Adrenal gland (tissue), 12 donors: ENCODE results near the gene IZUMO1R. TPM values are rescaled to one million over a fixed set of nuclear protein-coding genes. Genes with fewer than 3 reads are reported as not detected.
A peak's percentile ranks its signal among the peaks of the same experiment; 100 is the strongest.

ENCODE experiments used
- DNase-seq, 7 donors: peaks; one replicate each; pipeline ENCODE4 v3.0.0-alpha.2; 2019 to 2020
- H3K27ac ChIP-seq, 5 donors: fragments of 200-600 bp; sonication (generic) in 4 of 5; 1 replicate in 3 of 5; 2 replicates in 2 of 5; pipeline versions ENCODE4 v1.5.1 to v1.8.0; 2016 to 2020; ENCODE audit warnings: mild to moderate bottlenecking in 1 of 5
- H3K27me3 ChIP-seq: fragments of 200-600 bp; 2 replicates; pipeline ENCODE4 v1.8.0; 2021
- H3K36me3 ChIP-seq, 2 donors: fragments of 200-600 bp; replicated peaks in 1 of 2; 1 replicate in 1 of 2; 2 replicates in 1 of 2; pipeline versions ENCODE4 v1.5.1 to v1.8.0; 2018 to 2022
- H3K4me1 ChIP-seq, 2 donors: fragments of 200-600 bp; replicated peaks in 1 of 2; 1 replicate in 1 of 2; 2 replicates in 1 of 2; pipeline versions ENCODE4 v1.5.1 to v1.8.0; 2018 to 2021
- H3K4me3 ChIP-seq, 4 donors: fragments of 200-600 bp; sonication (generic) in 3 of 4; one replicate each; pipeline ENCODE4 v1.5.1; 2016 to 2018
- H3K9me3 ChIP-seq, 3 donors: fragments of 200-600 bp; sonication (generic) in 1 of 3; replicated peaks in 1 of 3; 1 replicate in 2 of 3; 2 replicates in 1 of 3; pipeline versions ENCODE4 v1.5.1 to v1.8.0; 2016 to 2021
- POLR2A ChIP-seq, 2 donors: fragments of 450-650 bp; IDR thresholded peaks; one replicate each; pipeline ENCODE4 v1.6.1; 2017; ENCODE audit warnings: antibody characterized with exemption in 2 of 2, mild to moderate bottlenecking in 2 of 2, moderate library complexity in 1 of 2
- WGBS, 4 donors: extraction: QIAGEN DNeasy Blood & Tissue Kit in 2 of 4; methylation state at CpG; one replicate each; pipeline versions ENCODE4 v1.1.5 to v1.1.7; 2013 to 2017; 5-methylcytosine and 5-hydroxymethylcytosine counted together
- intact Hi-C, 2 donors: fragments of 100-400 bp; cut with DNase I; formaldehyde crosslinking; loops; one replicate each; pipeline versions ENCODE4 v1.14.1 to v1.15.0; 2022 to 2023
- polyA plus RNA-seq, 3 donors: library from polyadenylated mRNA; stranded (reverse); fragments of 200-250 nt in 2 of 3; fragments of 350-450 nt in 1 of 3; fragmentation: Illumina TruSeq in 1 of 3; extraction: RNeasy Lipid Tissue Mini Kit (QIAGEN cat#74804) in 1 of 3; gene quantifications; one replicate each; pipeline ENCODE4 v1.2.3, GENCODE V29; 2013 to 2014
- total RNA-seq, 9 donors: library from RNA; depleted of rRNA in 4 of 9; stranded (reverse); fragments of >200 nt in 4 of 9; fragments of 120-200 nt in 1 of 9; fragmentation: NEBNext Ultra II Directional in 1 of 9; extraction: Animal tissue kit (Norgen Biotek cat#: 25700) in 1 of 9; gene quantifications; one replicate each; pipeline versions ENCODE4 v1.1.0 to v1.2.4, GENCODE V29; 2013 to 2023
- TF ChIP-seq, protein P1 (sequence below), 6 experiments: fragments of 450-650 bp in 4 of 6; fragments of 200-600 bp in 2 of 6; sonication (generic) in 1 of 6; IDR thresholded peaks; 1 replicate in 5 of 6; 2 replicates in 1 of 6; pipeline versions ENCODE4 v1.5.1 to v1.8.0; 2016 to 2021; ENCODE audit warnings: antibody characterized with exemption in 6 of 6, mild to moderate bottlenecking in 2 of 6, moderate library complexity in 1 of 6
- donor health status: healthy with polysubstance abuse.
- donor health status: Bipolar disorder and iron deficiency.
- donor health status: DM: yes; HTN: yes; CAD: no.
- donor health status: DM: no; HTN: no; CAD: no.
- donor health status: DM: no; HTN: no; CAD: no.
- donor health status: DM: yes; HTN: yes; CAD: no.

Gene IZUMO1R
- total and polyA plus RNA-seq, 12 donors, result 0.50 TPM; not detected in 11

DNA sequence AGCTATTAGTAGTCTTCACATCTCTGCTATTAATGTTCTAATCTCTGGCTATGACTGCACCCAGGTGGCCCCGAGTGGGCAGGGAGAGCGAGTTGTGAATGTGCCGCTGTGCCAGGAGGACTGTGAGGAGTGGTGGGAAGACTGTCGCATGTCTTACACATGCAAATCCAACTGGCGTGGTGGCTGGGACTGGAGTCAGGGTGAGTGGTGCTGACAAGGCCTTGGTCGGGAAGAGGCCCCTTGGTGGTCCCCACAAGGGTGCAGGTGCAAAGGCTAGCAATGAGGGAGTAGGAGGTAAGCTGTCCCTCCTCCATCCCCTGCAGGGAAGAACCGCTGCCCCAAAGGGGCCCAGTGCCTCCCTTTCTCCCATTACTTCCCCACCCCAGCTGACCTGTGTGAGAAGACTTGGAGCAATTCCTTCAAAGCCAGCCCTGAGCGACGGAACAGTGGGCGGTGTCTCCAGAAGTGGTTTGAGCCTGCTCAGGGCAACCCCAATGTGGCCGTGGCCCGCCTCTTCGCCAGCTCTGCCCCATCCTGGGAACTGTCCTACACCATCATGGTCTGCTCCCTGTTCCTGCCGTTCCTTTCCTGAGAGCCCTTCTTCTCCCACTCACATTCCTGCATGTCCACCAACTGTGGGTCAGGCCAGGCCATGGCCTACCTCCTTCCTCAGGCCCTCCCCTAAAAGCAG lies 2.9 kb downstream of the IZUMO1R start:
- intact Hi-C loops, result no loop called here
- Histone ChIP-seq H3K27me3 (no peaks in the 10 kb centered on the region), H3K27ac (no peak overlapping the region), H3K36me3 (no peaks in the 10 kb centered on the region), H3K4me3 (no peak overlapping the region), H3K9me3 (no peaks in the 10 kb centered on the region), H3K4me1 (peaks cover 0 to 9% of the 10 kb centered on the region in 2 donors)
- no peak for DNase-seq
- TF ChIP-seq, protein P1, sequence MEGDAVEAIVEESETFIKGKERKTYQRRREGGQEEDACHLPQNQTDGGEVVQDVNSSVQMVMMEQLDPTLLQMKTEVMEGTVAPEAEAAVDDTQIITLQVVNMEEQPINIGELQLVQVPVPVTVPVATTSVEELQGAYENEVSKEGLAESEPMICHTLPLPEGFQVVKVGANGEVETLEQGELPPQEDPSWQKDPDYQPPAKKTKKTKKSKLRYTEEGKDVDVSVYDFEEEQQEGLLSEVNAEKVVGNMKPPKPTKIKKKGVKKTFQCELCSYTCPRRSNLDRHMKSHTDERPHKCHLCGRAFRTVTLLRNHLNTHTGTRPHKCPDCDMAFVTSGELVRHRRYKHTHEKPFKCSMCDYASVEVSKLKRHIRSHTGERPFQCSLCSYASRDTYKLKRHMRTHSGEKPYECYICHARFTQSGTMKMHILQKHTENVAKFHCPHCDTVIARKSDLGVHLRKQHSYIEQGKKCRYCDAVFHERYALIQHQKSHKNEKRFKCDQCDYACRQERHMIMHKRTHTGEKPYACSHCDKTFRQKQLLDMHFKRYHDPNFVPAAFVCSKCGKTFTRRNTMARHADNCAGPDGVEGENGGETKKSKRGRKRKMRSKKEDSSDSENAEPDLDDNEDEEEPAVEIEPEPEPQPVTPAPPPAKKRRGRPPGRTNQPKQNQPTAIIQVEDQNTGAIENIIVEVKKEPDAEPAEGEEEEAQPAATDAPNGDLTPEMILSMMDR (IDR thresholded peaks at IDR 0.05), result no peak
- no peak for TF ChIP-seq POLR2A (IDR thresholded peaks at IDR 0.05)
- 92 to 93% (median 93%) methylated on average over 14 of the region's 14 CpGs for WGBS, 4 donors

DNA sequence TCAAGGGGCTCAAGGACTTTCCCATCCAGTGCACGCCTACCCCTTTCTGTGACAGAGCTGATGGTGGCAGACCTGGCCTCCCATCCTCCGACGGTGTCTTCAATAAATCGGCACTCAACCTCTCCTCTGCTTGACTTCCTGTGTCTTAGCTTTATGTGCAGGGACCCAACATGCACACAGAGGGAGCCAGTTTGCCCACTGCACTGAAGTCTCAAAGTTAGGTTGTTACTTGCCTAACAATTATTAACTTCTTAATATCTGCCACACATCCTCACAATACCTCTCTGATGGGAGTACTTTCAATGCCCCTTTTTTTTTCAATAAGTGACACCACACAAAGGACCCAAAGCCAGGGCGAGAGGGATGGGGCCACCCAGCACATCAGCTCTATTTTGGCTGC lies 3.6 kb downstream of the IZUMO1R start:
- no peak overlapping the region for H3K27ac ChIP-seq
- TF ChIP-seq, protein P1 (IDR thresholded peaks at IDR 0.05), result no peak
- TF ChIP-seq POLR2A (IDR thresholded peaks at IDR 0.05), result no peak
- WGBS, 4 donors, result 75 to 96% (median 87%) methylated on average over 5 of the region's 5 CpGs
- H3K27me3 ChIP-seq, result no peaks in the 10 kb centered on the region
- H3K4me1 ChIP-seq, result peaks cover 0 to 9% of the 10 kb centered on the region in 2 donors
- no peaks in the 10 kb centered on the region for H3K36me3 ChIP-seq
- H3K4me3 ChIP-seq, result no peak overlapping the region
- no peak for DNase-seq
- no peaks in the 10 kb centered on the region for H3K9me3 ChIP-seq
- intact Hi-C loops, result no loop called here

DNA sequence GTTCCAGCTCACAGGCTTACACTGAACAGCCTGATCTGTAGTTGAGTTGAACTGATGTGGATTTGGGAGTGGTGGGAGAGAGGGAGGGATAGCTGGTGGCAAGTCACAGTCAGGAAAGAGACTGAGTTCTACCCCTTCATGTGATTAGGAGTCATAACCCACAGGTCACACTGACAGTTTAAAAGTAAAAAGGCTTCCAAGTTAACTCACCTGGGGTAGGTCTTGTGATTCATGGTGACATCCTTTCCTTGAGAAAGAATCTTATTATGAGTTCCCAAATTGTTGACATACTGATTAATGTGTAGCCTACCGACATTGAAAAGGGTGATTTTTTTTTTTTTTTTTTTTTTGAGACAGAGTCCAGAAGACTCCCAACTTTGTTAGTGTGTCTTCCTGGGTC lies 5.4 kb downstream of the IZUMO1R start:
- Histone ChIP-seq H3K27me3 (no peaks in the 10 kb centered on the region), H3K9me3 (no peaks in the 10 kb centered on the region), H3K4me1 (peaks cover 0 to 9% of the 10 kb centered on the region in 2 donors), H3K27ac (no peak overlapping the region), H3K4me3 (no peak overlapping the region), H3K36me3 (no peaks in the 10 kb centered on the region)
- intact Hi-C loops, result no loop called here
- WGBS, 4 donors, result 40 to 54% (median 48%) methylated on average over 1 of the region's 1 CpG
- TF ChIP-seq, protein P1 (IDR thresholded peaks at IDR 0.05), result no peak
- TF ChIP-seq POLR2A (IDR thresholded peaks at IDR 0.05), result no peak
- no peak for DNase-seq

DNA sequence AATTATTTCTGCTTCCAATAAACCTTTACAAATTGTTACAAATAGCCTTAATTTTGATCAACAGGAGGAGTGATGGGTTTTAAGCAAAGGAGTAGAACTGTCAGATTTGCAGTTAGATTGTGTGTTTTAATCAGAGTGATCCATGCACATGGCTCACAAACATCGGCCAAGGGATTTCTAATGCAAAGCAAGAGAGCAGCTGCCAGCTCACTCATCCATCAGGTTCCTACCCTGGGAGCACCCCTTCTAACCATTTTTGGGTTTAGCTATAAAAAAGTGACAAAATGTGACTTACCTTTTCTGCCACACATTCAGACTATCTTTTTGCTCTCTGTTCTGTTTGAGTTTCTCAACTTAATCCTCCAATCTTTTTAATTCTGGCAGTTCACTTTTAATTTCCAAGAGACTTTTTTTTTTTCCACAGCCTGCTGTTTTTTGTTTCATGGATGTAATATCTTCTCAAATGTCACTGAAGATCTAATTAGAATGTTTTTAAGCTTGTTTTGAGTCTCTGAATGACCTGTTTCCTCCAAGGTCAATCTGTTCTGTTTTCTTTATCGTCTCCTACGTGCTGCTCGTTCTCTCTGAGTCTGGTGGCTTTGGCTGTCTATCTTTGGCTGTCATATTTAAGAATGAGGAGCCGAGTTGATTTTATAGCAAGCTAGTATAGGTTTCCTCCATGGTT lies 6.0 kb downstream of the IZUMO1R start:
- peaks cover 0 to 9% of the 10 kb centered on the region in 2 donors for H3K4me1 ChIP-seq
- WGBS, 4 donors, result 16 to 30% (median 27%) methylated on average over 5 of the region's 5 CpGs
- H3K36me3 ChIP-seq, result no peaks in the 10 kb centered on the region

More for the DNA sequence above, 6.0 kb downstream of the IZUMO1R start:
- no peaks in the 10 kb centered on the region for H3K9me3 ChIP-seq
- no peaks in the 10 kb centered on the region for H3K27me3 ChIP-seq
- intact Hi-C loops, result no loop called here
- H3K27ac ChIP-seq, result peak overlapping the region in 1 of 5 donors; percentile 0
- DNase-seq, result no peak
- no peak overlapping the region for H3K4me3 ChIP-seq
- no peak for TF ChIP-seq POLR2A (IDR thresholded peaks at IDR 0.05)
- TF ChIP-seq, protein P1 (IDR thresholded peaks at IDR 0.05), result no peak
